H1 (cell line): ENCODE measurements around the gene MINAR1. TPM values are rescaled to one million over a fixed set of nuclear protein-coding genes. Genes with fewer than 3 reads are reported as not detected.

Experiments used
- CTCF ChIA-PET: fragments of 300-600 bp; sonication (Branson Sonifier 250); formaldehyde crosslinking; loops from one replicate; lab custom pipeline; 2021; ENCODE audit not compliant: partially characterized antibody; lab: Charles Lee
- POLR2A ChIA-PET: fragments of 300-600 bp; sonication (Branson Sonifier 250); formaldehyde crosslinking; loops from one replicate; lab custom pipeline; 2021; ENCODE audit warnings: inconsistent platforms; ENCODE audit not compliant: partially characterized antibody; lab: Charles Lee
- DNase-seq, 2 experiments: peaks; one replicate each; pipeline versions ENCODE4 v3.0.0 to v3.0.0-alpha.2; 2010 to 2022; ENCODE audit warnings: low spot score in 2 of 2, low read depth in 1 of 2, mixed read lengths in 1 of 2
- FAIRE-seq: peaks from 2 replicates; lab custom pipeline; 2011; peaks lifted over from hg19 to GRCh38; lab: Jason Lieb, UNC
- H2AFZ ChIP-seq: 2 replicates; pipeline ENCODE4 v1.8.1; 2012; ENCODE audit warnings: low read length, inconsistent platforms
- H2AK5ac ChIP-seq: 2 replicates; pipeline ENCODE4 v1.6.1; 2013; ENCODE audit warnings: low read depth, low read length
- H2BK120ac ChIP-seq: replicated peaks from 2 replicates; pipeline ENCODE3; 2013; ENCODE audit warnings: low read depth, low read length, inconsistent platforms
- H2BK12ac ChIP-seq: 2 replicates; pipeline ENCODE4 v1.6.1; 2013; ENCODE audit warnings: low read depth, low read length
- H2BK15ac ChIP-seq: 2 replicates; pipeline ENCODE4 v1.6.1; 2013; ENCODE audit warnings: low read length
- H2BK20ac ChIP-seq: 2 replicates; pipeline ENCODE4 v1.6.1; 2013; ENCODE audit warnings: low read length
- H2BK5ac ChIP-seq: 2 replicates; pipeline ENCODE4 v1.6.1; 2013; ENCODE audit warnings: low read depth, low read length
- H3K14ac ChIP-seq: 2 replicates; pipeline ENCODE4 v1.6.1; 2013; ENCODE audit warnings: inconsistent platforms; ENCODE audit not compliant: insufficient read length
- H3K18ac ChIP-seq: 2 replicates; pipeline ENCODE4 v1.6.1; 2013; ENCODE audit warnings: low read length; ENCODE audit errors: extremely low read depth
- H3K23ac ChIP-seq: 2 replicates; pipeline ENCODE4 v1.6.1; 2013; ENCODE audit warnings: inconsistent platforms; ENCODE audit not compliant: insufficient read length
- H3K23me2 ChIP-seq: 2 replicates; pipeline ENCODE4 v1.6.1; 2013; ENCODE audit warnings: low read depth, low read length
- H3K27ac ChIP-seq: 2 replicates; pipeline ENCODE4 v1.6.1; 2011; ENCODE audit warnings: low read depth, low read length, inconsistent platforms
- H3K27me3 ChIP-seq, 4 experiments: replicated peaks in 1 of 4; 1 replicate in 1 of 4; 2 replicates in 3 of 4; pipeline versions ENCODE4 v1.6.1 to v1.8.1; 2011 to 2013; ENCODE audit warnings: low read length in 3 of 4, mild to moderate bottlenecking in 3 of 4, inconsistent platforms in 2 of 4, mixed read lengths in 2 of 4, moderate library complexity in 1 of 4; ENCODE audit not compliant: control insufficient read depth in 3 of 4, insufficient read depth in 3 of 4; ENCODE audit errors: extremely low read depth in 1 of 4
- H3K36me3 ChIP-seq, 4 experiments: 2 replicates each; pipeline versions ENCODE4 v1.6.1 to v1.8.1; 2011 to 2013; ENCODE audit warnings: mild to moderate bottlenecking in 4 of 4, low read length in 3 of 4, moderate library complexity in 2 of 4, control low read depth in 1 of 4, inconsistent platforms in 1 of 4; ENCODE audit not compliant: insufficient read depth in 4 of 4, control insufficient read depth in 2 of 4
- H3K4ac ChIP-seq: replicated peaks from 2 replicates; pipeline ENCODE3; 2013; ENCODE audit warnings: low read length, low read depth, mixed read lengths, inconsistent platforms; ENCODE audit not compliant: insufficient read length
- H3K4me1 ChIP-seq, 4 experiments: replicated peaks in 1 of 4; 1 replicate in 1 of 4; 2 replicates in 3 of 4; pipeline versions ENCODE4 v1.6.1 to v1.8.1; 2011 to 2013; ENCODE audit warnings: low read length in 3 of 4, inconsistent platforms in 2 of 4, mixed read lengths in 1 of 4; ENCODE audit not compliant: insufficient read depth in 4 of 4, control insufficient read depth in 3 of 4
- H3K4me2 ChIP-seq, 2 experiments: 2 replicates each; pipeline versions ENCODE4 v1.6.1 to v1.8.1; 2011 to 2013; ENCODE audit warnings: low read depth in 2 of 2, low read length in 2 of 2, control low read depth in 1 of 2, inconsistent platforms in 1 of 2, mild to moderate bottlenecking in 1 of 2; ENCODE audit not compliant: insufficient read depth in 1 of 2
- H3K4me3 ChIP-seq, 4 experiments: fragments of 200-600, 300-600 bp in 1 of 4; sonication (generic), shearing (Covaris generic), sonication (Bioruptor Twin) in 1 of 4; 2 replicates each; pipeline versions ENCODE4 v1.5.1 to v1.8.1; 2011 to 2016; ENCODE audit warnings: low read length in 4 of 4, low read depth in 3 of 4, control low read depth in 2 of 4, inconsistent platforms in 2 of 4, mild to moderate bottlenecking in 2 of 4, mixed read lengths in 1 of 4, moderate library complexity in 1 of 4; ENCODE audit not compliant: insufficient read depth in 2 of 4; ENCODE audit errors: extremely low read depth in 1 of 4
- H3K56ac ChIP-seq: replicated peaks from 2 replicates; pipeline ENCODE3; 2013; ENCODE audit warnings: low read depth, mild to moderate bottlenecking, mixed read lengths, low read length, inconsistent platforms; ENCODE audit not compliant: insufficient read length
- H3K79me1 ChIP-seq: 2 replicates; pipeline ENCODE4 v1.6.1; 2013; ENCODE audit warnings: low read depth, low read length, control low read depth
- H3K79me2 ChIP-seq, 2 experiments: 2 replicates each; pipeline versions ENCODE4 v1.6.1 to v1.8.1; 2012 to 2013; ENCODE audit warnings: low read length in 2 of 2, mild to moderate bottlenecking in 2 of 2, inconsistent platforms in 1 of 2; ENCODE audit not compliant: insufficient read depth in 2 of 2, control insufficient read depth in 1 of 2
- H3K9ac ChIP-seq, 4 experiments: replicated peaks in 1 of 4; 1 replicate in 1 of 4; 2 replicates in 3 of 4; pipeline versions ENCODE4 v1.6.1 to v1.8.1; 2011 to 2013; ENCODE audit warnings: low read depth in 3 of 4, low read length in 3 of 4, control low read depth in 2 of 4, mild to moderate bottlenecking in 2 of 4, moderate library complexity in 2 of 4, inconsistent platforms in 1 of 4; ENCODE audit errors: extremely low read depth in 1 of 4
- H3K9me3 ChIP-seq, 2 experiments: 2 replicates each; pipeline versions ENCODE4 v1.6.1 to v1.8.1; 2012 to 2013; ENCODE audit warnings: mild to moderate bottlenecking in 2 of 2, moderate library complexity in 2 of 2, control low read depth in 1 of 2, inconsistent platforms in 1 of 2, low read depth in 1 of 2, low read length in 1 of 2, mixed read lengths in 1 of 2; ENCODE audit not compliant: insufficient read depth in 2 of 2
- H4K20me1 ChIP-seq, 2 experiments: replicated peaks in 1 of 2; 2 replicates each; pipeline versions ENCODE3 to v1.8.1; 2011 to 2013; ENCODE audit warnings: inconsistent platforms in 2 of 2, low read length in 2 of 2, mild to moderate bottlenecking in 1 of 2; ENCODE audit not compliant: insufficient read depth in 2 of 2, control insufficient read depth in 1 of 2
- H4K5ac ChIP-seq: 2 replicates; pipeline ENCODE4 v1.6.1; 2013; ENCODE audit warnings: low read length, low read depth, mixed read lengths, inconsistent platforms; ENCODE audit not compliant: insufficient read length
- H4K8ac ChIP-seq: 2 replicates; pipeline ENCODE4 v1.8.0; 2013; ENCODE audit warnings: mild to moderate bottlenecking, moderate library complexity, low read length, inconsistent platforms; ENCODE audit not compliant: insufficient read depth; ENCODE audit errors: extremely low read depth
- H4K91ac ChIP-seq: replicated peaks from 2 replicates; pipeline ENCODE3; 2013; ENCODE audit warnings: low read length, mixed read lengths, inconsistent platforms; ENCODE audit not compliant: insufficient read length
- CBX8 ChIP-seq: fragments of 300-800, 300-1000 bp; sonication (generic); IDR thresholded peaks from 2 replicates; pipeline ENCODE4 v1.7.1; 2016; ENCODE audit warnings: low read depth, low read length, borderline replicate concordance
- GTF2F1 ChIP-seq: IDR thresholded peaks from 2 replicates; pipeline ENCODE4 v1.6.1; 2012; ENCODE audit warnings: low read depth, low read length, improper control_type of control experiment, borderline replicate concordance
- HDAC6 ChIP-seq: IDR thresholded peaks from one replicate; pipeline ENCODE4 v1.7.1; 2012; ENCODE audit warnings: low read depth, mild to moderate bottlenecking, inconsistent platforms, low read length, moderate library complexity
- KDM4A ChIP-seq: IDR thresholded peaks from one replicate; pipeline ENCODE4 v1.7.1; 2012; ENCODE audit warnings: low read depth, mild to moderate bottlenecking, moderate library complexity, low read length, inconsistent platforms; ENCODE audit not compliant: severe bottlenecking
- POLR2A ChIP-seq, 2 experiments: IDR thresholded peaks; 1 replicate in 1 of 2; 2 replicates in 1 of 2; pipeline ENCODE4 v1.6.1; 2011; ENCODE audit warnings: low read depth in 2 of 2, low read length in 2 of 2, mild to moderate bottlenecking in 2 of 2; ENCODE audit errors: control extremely low read depth in 1 of 2
- POU5F1 ChIP-seq: IDR thresholded peaks from 2 replicates; pipeline ENCODE4 v1.6.1; 2011; ENCODE audit warnings: low read depth, mild to moderate bottlenecking, low read length, moderate library complexity
- SAP30 ChIP-seq: fragments of 300-600 bp; sonication (generic); IDR thresholded peaks from 2 replicates; pipeline ENCODE4 v1.7.1; 2012; ENCODE audit warnings: low read length, moderate library complexity, mild to moderate bottlenecking, inconsistent platforms; ENCODE audit not compliant: insufficient read depth, insufficient replicate concordance
- TEAD4 ChIP-seq: IDR thresholded peaks from 2 replicates; pipeline ENCODE4 v1.6.1; 2012; ENCODE audit warnings: low read depth, low read length, inconsistent platforms, mixed read lengths
- WGBS, 2 experiments: shearing (Covaris generic) in 1 of 2; methylation state at CpG; one replicate each; pipeline versions ENCODE4 v1.1.6 to v1.1.7; 2013 to 2015; ENCODE audit warnings: low lambda C conversion rate in 2 of 2, mixed read lengths in 2 of 2, inconsistent platforms in 1 of 2, low coverage in 1 of 2, missing lambda C conversion rate in 1 of 2; ENCODE audit not compliant: insufficient replicate concordance in 2 of 2, insufficient coverage in 1 of 2, insufficient read length in 1 of 2; ENCODE audit errors: extremely low coverage in 1 of 2, missing lambda C conversion rate in 1 of 2; 5-methylcytosine and 5-hydroxymethylcytosine counted together
- polyA plus RNA-seq, 7 experiments: library from polyadenylated mRNA; depleted of rRNA in 3 of 7; stranded (reverse) in 5 of 7; unstranded in 2 of 7; fragments of >200 nt in 5 of 7; fragments of 200-250 nt in 2 of 7; gene quantifications; 1 replicate in 5 of 7; 2 replicates in 1 of 7; 4 replicates in 1 of 7; pipeline versions ENCODE4 v1.2.1 to v1.2.3, GENCODE V29; 2011 to 2013; ENCODE audit warnings: missing spikeins in 2 of 7, mixed read lengths in 2 of 7
- total RNA-seq: library from RNA; stranded (reverse); fragmentation: NEBNext Ultra II Directional; extraction: Animal tissue kit (Norgen Biotek cat#: 25700); gene quantifications from 2 replicates; pipeline ENCODE4 v1.2.1, GENCODE V29; 2021
- TF ChIP-seq, protein P1 (sequence below): IDR thresholded peaks from 2 replicates; pipeline ENCODE4 v1.6.1; 2012; ENCODE audit warnings: inconsistent platforms
- TF ChIP-seq, protein P2 (sequence below): IDR thresholded peaks from 2 replicates; pipeline ENCODE4 v1.6.1; 2012; ENCODE audit warnings: low read length, inconsistent platforms

Gene MINAR1
- total and polyA plus RNA-seq, 2 of the 8 experiments (the other 6 are each of a cell fraction or from before 2014, with no cell fraction given) = 0.17 to 0.67 TPM

DNA sequence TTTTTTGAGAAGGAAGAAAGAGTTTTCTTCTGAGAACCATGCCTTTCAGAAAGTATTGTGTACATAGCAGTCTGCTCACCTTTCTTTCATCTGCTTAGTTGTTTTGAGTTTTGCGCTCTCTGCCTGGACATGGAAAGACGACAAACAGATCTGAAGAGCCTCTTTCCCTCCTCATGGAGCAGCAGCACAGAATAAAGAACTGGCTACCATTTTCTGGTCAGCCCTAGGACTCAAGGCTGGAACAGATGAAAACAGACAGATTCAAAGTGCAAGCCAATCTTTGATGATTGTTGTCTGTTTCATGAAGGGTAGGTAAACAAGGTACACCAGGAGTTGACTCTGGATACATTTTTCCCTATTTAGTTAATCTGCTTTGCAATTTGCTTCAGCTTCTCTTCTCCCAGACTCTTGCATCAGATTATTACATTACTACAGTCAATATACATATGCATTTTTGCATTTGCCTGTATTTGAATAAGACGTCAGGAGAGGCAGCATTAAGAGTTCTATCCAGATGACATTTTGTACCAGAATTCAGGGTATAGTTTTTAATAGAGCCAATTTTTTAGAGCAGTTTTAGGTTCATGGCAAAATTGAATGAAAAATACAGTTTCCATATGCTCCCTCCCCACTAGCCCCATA lies 34.7 kb upstream of the MINAR1 start:
- H2BK120ac ChIP-seq = no peak overlapping the region
- H3K4me2 ChIP-seq = no peak overlapping the region
- no peak overlapping the region for H2BK15ac ChIP-seq
- H3K18ac ChIP-seq = no peak overlapping the region
- no peak overlapping the region for H4K91ac ChIP-seq
- no peak overlapping the region for H2BK20ac ChIP-seq
- H3K4ac ChIP-seq = no peak overlapping the region
- DNase-seq (no peak), FAIRE-seq (no peak)
- H2BK5ac ChIP-seq = no peak overlapping the region
- H3K9me3 ChIP-seq = no peaks in the 10 kb centered on the region
- WGBS, 2 experiments = 68% methylated on average over 3 of the region's 3 CpGs; no CpG with 5 or more reads in 1 of the 2 experiments
- H4K8ac ChIP-seq = no peak overlapping the region
- H3K4me1 ChIP-seq = peaks cover 0 to 3% (median 0%) of the 10 kb centered on the region in 4 experiments; a peak in 2 of 7 replicates
- H3K14ac ChIP-seq = no peak overlapping the region
- H3K4me3 ChIP-seq = no peak overlapping the region
- ChIA-PET POLR2A (no interaction called here), CTCF (interaction anchor here (1.9 kb wide), 1 partner anchor 16 kb away, joined by 5 read pairs; no protein-coding TSS in a partner anchor)
- no peaks in the 10 kb centered on the region for H3K79me1 ChIP-seq
- peaks cover 0 to 3% of the 10 kb centered on the region in 2 experiments for H4K20me1 ChIP-seq
- H2BK12ac ChIP-seq = no peak overlapping the region
- no peak overlapping the region for H3K9ac ChIP-seq
- no peak overlapping the region for H3K23ac ChIP-seq
- H3K23me2 ChIP-seq = no peaks in the 10 kb centered on the region
- no peaks in the 10 kb centered on the region for H3K79me2 ChIP-seq
- no peak overlapping the region for H3K56ac ChIP-seq
- no peak overlapping the region for H4K5ac ChIP-seq
- no peak overlapping the region for H2AFZ ChIP-seq
- no peaks in the 10 kb centered on the region for H3K36me3 ChIP-seq
- no peak overlapping the region for H2AK5ac ChIP-seq
- H3K27ac ChIP-seq = no peak overlapping the region
- H3K27me3 ChIP-seq = no peaks in the 10 kb centered on the region
- TF ChIP-seq POLR2A (IDR thresholded peaks at IDR 0.05; ENCODE audit: control extremely low read depth in 1 of 2, low read depth in 2 of 2, low read length in 2 of 2) = no peak
- no peak for TF ChIP-seq GTF2F1
- TF ChIP-seq HDAC6 = no peak
- no peak for TF ChIP-seq POU5F1
- no peak for TF ChIP-seq CBX8
- no peak for TF ChIP-seq KDM4A
- TF ChIP-seq, protein P1, sequence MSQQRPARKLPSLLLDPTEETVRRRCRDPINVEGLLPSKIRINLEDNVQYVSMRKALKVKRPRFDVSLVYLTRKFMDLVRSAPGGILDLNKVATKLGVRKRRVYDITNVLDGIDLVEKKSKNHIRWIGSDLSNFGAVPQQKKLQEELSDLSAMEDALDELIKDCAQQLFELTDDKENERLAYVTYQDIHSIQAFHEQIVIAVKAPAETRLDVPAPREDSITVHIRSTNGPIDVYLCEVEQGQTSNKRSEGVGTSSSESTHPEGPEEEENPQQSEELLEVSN = no peak
- no peak for TF ChIP-seq TEAD4
- TF ChIP-seq, protein P2, sequence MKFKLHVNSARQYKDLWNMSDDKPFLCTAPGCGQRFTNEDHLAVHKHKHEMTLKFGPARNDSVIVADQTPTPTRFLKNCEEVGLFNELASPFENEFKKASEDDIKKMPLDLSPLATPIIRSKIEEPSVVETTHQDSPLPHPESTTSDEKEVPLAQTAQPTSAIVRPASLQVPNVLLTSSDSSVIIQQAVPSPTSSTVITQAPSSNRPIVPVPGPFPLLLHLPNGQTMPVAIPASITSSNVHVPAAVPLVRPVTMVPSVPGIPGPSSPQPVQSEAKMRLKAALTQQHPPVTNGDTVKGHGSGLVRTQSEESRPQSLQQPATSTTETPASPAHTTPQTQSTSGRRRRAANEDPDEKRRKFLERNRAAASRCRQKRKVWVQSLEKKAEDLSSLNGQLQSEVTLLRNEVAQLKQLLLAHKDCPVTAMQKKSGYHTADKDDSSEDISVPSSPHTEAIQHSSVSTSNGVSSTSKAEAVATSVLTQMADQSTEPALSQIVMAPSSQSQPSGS = no peak
- no peak for TF ChIP-seq SAP30
